HEK293T (cell line): ENCODE measurements around the gene IL21R.

Experiments
- CTCF ChIA-PET: fragments of 350-600 bp; formaldehyde crosslinking; extraction: SDS; loops from one replicate; lab custom pipeline; 2021; ENCODE audit warnings: antibody characterized with exemption, inconsistent platforms; lab: Yijun Ruan, JAX
- POLR2A ChIA-PET: fragments of 350-600 bp; formaldehyde crosslinking; extraction: SDS; loops from one replicate; lab custom pipeline; 2020; ENCODE audit warnings: antibody characterized with exemption, inconsistent platforms; lab: Yijun Ruan, JAX
- DNase-seq: peaks from one replicate; pipeline ENCODE4 v3.0.0; 2012; ENCODE audit warnings: mixed read lengths; ENCODE audit errors: extremely low spot score
- ARNT ChIP-seq: fragments of 450-650 bp; IDR thresholded peaks from 2 replicates; pipeline ENCODE4 v1.6.1; 2017; ENCODE audit warnings: mild to moderate bottlenecking
- BHLHE40 ChIP-seq: fragments of 450-650 bp; IDR thresholded peaks from 2 replicates; pipeline ENCODE4 v1.6.1; 2016; ENCODE audit warnings: mild to moderate bottlenecking, moderate library complexity, borderline replicate concordance
- CTBP1 ChIP-seq: fragments of 450-650 bp; IDR thresholded peaks from 2 replicates; pipeline ENCODE4 v1.6.1; 2016; ENCODE audit warnings: borderline replicate concordance
- ELF4 ChIP-seq: fragments of 450-650 bp; IDR thresholded peaks from 2 replicates; pipeline ENCODE4 v1.6.1; 2017; ENCODE audit warnings: antibody characterized with exemption
- FOXA1 ChIP-seq: fragments of 450-650 bp; IDR thresholded peaks from 2 replicates; pipeline ENCODE4 v1.6.1; 2016; ENCODE audit warnings: mild to moderate bottlenecking
- FOXK2 ChIP-seq: fragments of 450-650 bp; IDR thresholded peaks from 2 replicates; pipeline ENCODE4 v1.6.1; 2016; ENCODE audit warnings: mild to moderate bottlenecking
- FOXM1 ChIP-seq: fragments of 450-650 bp; IDR thresholded peaks from 2 replicates; pipeline ENCODE4 v1.6.1; 2017; ENCODE audit warnings: mild to moderate bottlenecking, borderline replicate concordance
- HDGF ChIP-seq: fragments of 450-650 bp; IDR thresholded peaks from 2 replicates; pipeline ENCODE4 v1.6.1; 2017; ENCODE audit warnings: antibody characterized with exemption, borderline replicate concordance
- L3MBTL2 ChIP-seq: fragments of 450-650 bp; conservative IDR thresholded peaks from 2 replicates; pipeline ENCODE4 v1.6.1; 2016; ENCODE audit warnings: mild to moderate bottlenecking
- LEF1 ChIP-seq: fragments of 450-650 bp; IDR thresholded peaks from 2 replicates; pipeline ENCODE4 v1.6.1; 2017; ENCODE audit warnings: mild to moderate bottlenecking, borderline replicate concordance
- NFRKB ChIP-seq: fragments of 450-650 bp; IDR thresholded peaks from 2 replicates; pipeline ENCODE4 v1.6.1; 2016; ENCODE audit warnings: mild to moderate bottlenecking, moderate library complexity
- SP1 ChIP-seq: fragments of 450-650 bp; IDR thresholded peaks from 2 replicates; pipeline ENCODE4 v1.6.1; 2017
- SUZ12 ChIP-seq: fragments of 450-650 bp; IDR thresholded peaks from 2 replicates; pipeline ENCODE4 v1.6.1; 2016; ENCODE audit warnings: mild to moderate bottlenecking
- TARDBP ChIP-seq: fragments of 450-650 bp; IDR thresholded peaks from 2 replicates; pipeline ENCODE4 v1.6.1; 2016
- ZNF384 ChIP-seq: fragments of 450-650 bp; IDR thresholded peaks from 2 replicates; pipeline ENCODE4 v1.6.1; 2016
- TF ChIP-seq, protein P1 (sequence below): fragments of 450-650 bp; IDR thresholded peaks from 2 replicates; pipeline ENCODE4 v1.6.1; 2016

Gene IL21R

DNA sequence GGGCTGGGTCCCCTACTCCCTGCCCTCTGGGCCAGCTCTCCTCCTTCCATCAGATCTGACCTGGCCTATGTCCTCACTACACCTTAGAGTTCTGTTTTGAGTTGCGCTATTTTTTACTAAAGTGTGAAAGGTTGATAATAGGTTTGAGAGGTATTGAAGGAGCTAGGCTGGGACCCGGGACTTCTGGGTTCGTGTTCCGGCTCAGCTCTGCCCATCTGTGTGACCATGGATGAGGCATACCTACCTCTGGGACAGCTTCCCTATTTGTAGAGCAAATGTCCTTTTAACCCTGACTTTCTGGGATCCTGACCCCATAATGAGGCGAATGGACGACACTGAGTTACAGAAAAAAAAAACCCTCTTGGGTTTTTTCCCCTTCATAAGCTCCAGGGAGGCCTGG is 36.0 kb downstream of the IL21R start:
- ChIA-PET POLR2A (no interaction called here), CTCF (no interaction called here)
- no peak for DNase-seq
- TF ChIP-seq ZNF384 (no peak), ELF4 (no peak), HDGF (no peak), CTBP1 (no peak), TARDBP (no peak), FOXK2 (no peak)

- DNase-seq: no peak
- ChIA-PET CTCF (no interaction called here), POLR2A (no interaction called here)
- TF ChIP-seq ELF4: no peak
- TF ChIP-seq FOXK2: no peak
- no peak for TF ChIP-seq L3MBTL2
- TF ChIP-seq SP1: no peak
- TF ChIP-seq NFRKB: no peak
- TF ChIP-seq FOXM1: no peak
- TF ChIP-seq FOXA1: no peak
- TF ChIP-seq ZNF384: no peak
- no peak for TF ChIP-seq TARDBP
- TF ChIP-seq BHLHE40: no peak
- TF ChIP-seq HDGF: no peak
- TF ChIP-seq, protein P1, sequence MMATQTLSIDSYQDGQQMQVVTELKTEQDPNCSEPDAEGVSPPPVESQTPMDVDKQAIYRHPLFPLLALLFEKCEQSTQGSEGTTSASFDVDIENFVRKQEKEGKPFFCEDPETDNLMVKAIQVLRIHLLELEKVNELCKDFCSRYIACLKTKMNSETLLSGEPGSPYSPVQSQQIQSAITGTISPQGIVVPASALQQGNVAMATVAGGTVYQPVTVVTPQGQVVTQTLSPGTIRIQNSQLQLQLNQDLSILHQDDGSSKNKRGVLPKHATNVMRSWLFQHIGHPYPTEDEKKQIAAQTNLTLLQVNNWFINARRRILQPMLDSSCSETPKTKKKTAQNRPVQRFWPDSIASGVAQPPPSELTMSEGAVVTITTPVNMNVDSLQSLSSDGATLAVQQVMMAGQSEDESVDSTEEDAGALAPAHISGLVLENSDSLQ: no peak
- no peak for TF ChIP-seq ARNT
- no peak for TF ChIP-seq LEF1
- no peak for TF ChIP-seq SUZ12
- no peak for TF ChIP-seq CTBP1
Observed at GRCh38 chr16:27439271-27440018, 37.5 kb downstream of the IL21R start.

GRCh38 chr16:27441276-27441675 is 39.3 kb downstream of the IL21R start:
- CTCF ChIA-PET: no interaction called here
- no peak for DNase-seq
- no peak for TF ChIP-seq NFRKB
- no peak for TF ChIP-seq LEF1
- no peak for TF ChIP-seq TARDBP
- no peak for TF ChIP-seq FOXA1
- no peak for TF ChIP-seq L3MBTL2
- no peak for TF ChIP-seq ELF4
- TF ChIP-seq FOXM1: no peak
- no peak for TF ChIP-seq BHLHE40
- TF ChIP-seq FOXK2: no peak
- POLR2A ChIA-PET: no interaction called here

DNA sequence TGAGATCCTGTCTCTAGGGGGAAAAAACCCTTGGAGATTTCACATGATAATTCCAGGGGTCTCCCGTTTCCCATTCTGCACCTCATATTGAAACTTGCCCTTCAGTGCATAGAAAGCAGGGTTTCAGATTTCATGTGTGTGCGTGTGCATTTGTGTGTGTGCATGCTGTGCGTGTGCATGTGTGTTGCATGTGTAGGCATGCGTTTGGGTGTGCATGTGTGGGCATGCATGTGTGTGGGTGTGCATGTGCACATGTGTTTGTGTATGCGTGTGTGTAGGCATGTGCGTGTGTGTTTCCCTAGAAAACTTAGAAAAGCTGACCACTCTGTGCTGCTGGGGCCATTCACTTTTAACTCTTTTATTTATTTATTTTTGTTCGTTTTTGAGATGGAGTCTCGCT is 40.0 kb downstream of the IL21R start:
- CTCF ChIA-PET: no interaction called here
- DNase-seq: no peak
- POLR2A ChIA-PET: no interaction called here
- TF ChIP-seq FOXM1 (no peak), CTBP1 (no peak), ELF4 (no peak), LEF1 (no peak), NFRKB (no peak), SP1 (no peak), BHLHE40 (no peak), FOXA1 (no peak), TARDBP (no peak), ARNT (no peak), L3MBTL2 (no peak), FOXK2 (no peak), ZNF384 (no peak), HDGF (no peak), SUZ12 (no peak)
- TF ChIP-seq, protein P1: no peak

DNA sequence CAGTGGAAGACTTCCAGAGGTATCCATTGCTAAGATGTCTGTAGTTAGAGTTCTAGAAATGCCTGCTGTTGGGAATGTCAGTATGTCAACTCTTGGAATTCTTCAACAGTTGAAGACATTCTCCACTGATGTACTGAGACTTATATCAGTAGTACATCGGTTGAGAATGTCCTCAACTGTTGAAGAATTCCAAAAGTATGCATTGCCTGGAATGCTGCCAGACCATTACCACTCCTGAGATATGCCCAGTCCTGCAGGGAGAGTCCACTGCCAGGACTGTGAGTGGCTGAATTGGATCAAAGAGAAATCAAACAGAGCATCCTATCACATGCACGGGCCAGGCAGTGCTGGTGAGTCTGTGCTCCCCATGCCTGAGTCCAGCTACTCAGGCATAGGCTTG is 42.0 kb downstream of the IL21R start:
- DNase-seq: no peak
- ChIA-PET CTCF (no interaction called here), POLR2A (no interaction called here)
- TF ChIP-seq SUZ12 (no peak), TARDBP (no peak), LEF1 (no peak), FOXM1 (no peak), L3MBTL2 (no peak), ELF4 (no peak), BHLHE40 (no peak), NFRKB (no peak), FOXK2 (no peak)

GRCh38 chr16:27444470-27444869 is 42.5 kb downstream of the IL21R start:
- ChIA-PET CTCF (no interaction called here), POLR2A (no interaction called here)

More at GRCh38 chr16:27444470-27444869, 42.5 kb downstream of the IL21R start:
- no peak for DNase-seq
- no peak for TF ChIP-seq L3MBTL2
- TF ChIP-seq ELF4: no peak
- TF ChIP-seq CTBP1: no peak
- TF ChIP-seq SUZ12: no peak
- TF ChIP-seq, protein P1: no peak
- TF ChIP-seq LEF1: no peak
- TF ChIP-seq HDGF: no peak
- TF ChIP-seq FOXM1: no peak
- TF ChIP-seq NFRKB: no peak
- no peak for TF ChIP-seq FOXA1
